HepG2 (cell line): ENCODE measurements around the gene MPP3. TPM values are rescaled to one million over a fixed set of nuclear protein-coding genes. Genes with fewer than 3 reads are reported as not detected.

Source experiments
- CSRNP1 ChIP-seq: sonication (generic); formaldehyde crosslinking; IDR thresholded peaks from 2 replicates; pipeline ENCODE4 v1.8.1; 2023; ENCODE audit warnings: mild to moderate bottlenecking, missing genetic modification reagents
- IKZF1 ChIP-seq: fragments of 450-650 bp; IDR thresholded peaks from 2 replicates; pipeline ENCODE4 v1.7.1; 2016
- KLF13 ChIP-seq: sonication (generic); formaldehyde crosslinking; IDR thresholded peaks from 2 replicates; pipeline ENCODE4 v1.4.0; 2020; ENCODE audit warnings: mild to moderate bottlenecking, missing genetic modification reagents
- KLF15 ChIP-seq: sonication (generic); formaldehyde crosslinking; IDR thresholded peaks from 2 replicates; pipeline ENCODE4 v1.8.1; 2023; ENCODE audit warnings: borderline replicate concordance, mild to moderate bottlenecking, inconsistent platforms, missing genetic modification reagents, mixed read lengths
- NR2C2 ChIP-seq: sonication (generic); formaldehyde crosslinking; IDR thresholded peaks from 2 replicates; pipeline ENCODE4 v1.4.0; 2020; ENCODE audit warnings: missing genetic modification reagents, mild to moderate bottlenecking, moderate library complexity, borderline replicate concordance
- SOX13 ChIP-seq, 3 experiments: fragments of 450-650 bp in 1 of 3; sonication (generic) in 1 of 3; formaldehyde crosslinking in 1 of 3; IDR thresholded peaks in 2 of 3; conservative IDR thresholded peaks in 1 of 3; 2 replicates each; pipeline versions ENCODE4 v1.5.0 to v1.6.1; 2016 to 2020; ENCODE audit warnings: antibody characterized with exemption in 1 of 3, mild to moderate bottlenecking in 1 of 3, missing compliant biosample characterization in 1 of 3, missing genetic modification reagents in 1 of 3, moderate library complexity in 1 of 3
- SP140L ChIP-seq: sonication (generic); formaldehyde crosslinking; IDR thresholded peaks from 2 replicates; pipeline ENCODE4 v1.4.0; 2020; ENCODE audit warnings: missing genetic modification reagents, borderline replicate concordance
- THAP11 ChIP-seq: IDR thresholded peaks from 2 replicates; pipeline ENCODE4 v1.6.1; 2016; ENCODE audit warnings: missing biosample characterization, missing genetic modification reagents
- ZBTB46 ChIP-seq: sonication (generic); formaldehyde crosslinking; IDR thresholded peaks from 2 replicates; pipeline ENCODE4 v1.4.0; 2020; ENCODE audit warnings: mild to moderate bottlenecking, missing genetic modification reagents, borderline replicate concordance
- ZMAT5 ChIP-seq: sonication (generic); formaldehyde crosslinking; IDR thresholded peaks from 2 replicates; pipeline ENCODE4 v1.5.0; 2020; ENCODE audit warnings: mild to moderate bottlenecking, low read depth, missing genetic modification reagents, borderline replicate concordance
- ZNF224 ChIP-seq: sonication (generic); formaldehyde crosslinking; IDR thresholded peaks from 2 replicates; pipeline ENCODE4 v1.5.0; 2020; ENCODE audit warnings: mild to moderate bottlenecking, missing genetic modification reagents
- ZNF343 ChIP-seq: sonication (generic); formaldehyde crosslinking; IDR thresholded peaks from 2 replicates; pipeline ENCODE4 v1.4.0; 2020; ENCODE audit warnings: mild to moderate bottlenecking, missing genetic modification reagents
- ZNF383 ChIP-seq: sonication (generic); formaldehyde crosslinking; IDR thresholded peaks from 2 replicates; pipeline ENCODE4 v1.4.0; 2020; ENCODE audit warnings: missing genetic modification reagents, mild to moderate bottlenecking, borderline replicate concordance
- ZNF569 ChIP-seq: sonication (generic); formaldehyde crosslinking; IDR thresholded peaks from 2 replicates; pipeline ENCODE4 v1.5.0; 2020; ENCODE audit warnings: mild to moderate bottlenecking, missing genetic modification reagents, moderate library complexity, borderline replicate concordance
- ZNF720 ChIP-seq: sonication (generic); formaldehyde crosslinking; IDR thresholded peaks from 2 replicates; pipeline ENCODE4 v1.4.0; 2020; ENCODE audit warnings: missing genetic modification reagents
- ZNF790 ChIP-seq: sonication (generic); formaldehyde crosslinking; IDR thresholded peaks from 2 replicates; pipeline ENCODE4 v1.8.0; 2022; ENCODE audit warnings: missing genetic modification reagents, mild to moderate bottlenecking, borderline replicate concordance
- polyA plus RNA-seq, 8 experiments: library from polyadenylated mRNA; depleted of rRNA in 3 of 8; stranded (reverse) in 7 of 8; unstranded in 1 of 8; fragments of >200 nt; fragmentation: Illumina TruSeq in 4 of 8; extraction: Trizol in 4 of 8; gene quantifications; 2 replicates each; pipeline versions ENCODE4 v1.2.1 to v1.2.3, GENCODE V29; 2011 to 2016; ENCODE audit warnings: low read depth in 4 of 8, missing spikeins in 1 of 8, mixed read lengths in 1 of 8; ENCODE audit not compliant: insufficient read depth in 1 of 8
- total RNA-seq, 5 experiments: library from RNA; depleted of rRNA; stranded (reverse); fragments of >200 nt; fragmentation: Illumina TruSeq; extraction: Trizol; gene quantifications; 2 replicates each; pipeline ENCODE4 v1.2.3, GENCODE V29; 2016; ENCODE audit warnings: low read depth in 1 of 5
- TF ChIP-seq, protein P1 (sequence below): IDR thresholded peaks from 2 replicates; pipeline ENCODE4 v1.6.1; 2012; ENCODE audit warnings: low read length, improper control_type of control experiment
- TF ChIP-seq, protein P2 (sequence below): sonication (generic); formaldehyde crosslinking; IDR thresholded peaks from 2 replicates; pipeline ENCODE4 v1.8.0; 2022; ENCODE audit warnings: missing genetic modification reagents, mild to moderate bottlenecking, borderline replicate concordance

Gene MPP3
- total and polyA plus RNA-seq, 2 of the 13 experiments (the other 11 are each of a cell fraction or from before 2014, with no cell fraction given) = 0.91 to 1.8 TPM

DNA sequence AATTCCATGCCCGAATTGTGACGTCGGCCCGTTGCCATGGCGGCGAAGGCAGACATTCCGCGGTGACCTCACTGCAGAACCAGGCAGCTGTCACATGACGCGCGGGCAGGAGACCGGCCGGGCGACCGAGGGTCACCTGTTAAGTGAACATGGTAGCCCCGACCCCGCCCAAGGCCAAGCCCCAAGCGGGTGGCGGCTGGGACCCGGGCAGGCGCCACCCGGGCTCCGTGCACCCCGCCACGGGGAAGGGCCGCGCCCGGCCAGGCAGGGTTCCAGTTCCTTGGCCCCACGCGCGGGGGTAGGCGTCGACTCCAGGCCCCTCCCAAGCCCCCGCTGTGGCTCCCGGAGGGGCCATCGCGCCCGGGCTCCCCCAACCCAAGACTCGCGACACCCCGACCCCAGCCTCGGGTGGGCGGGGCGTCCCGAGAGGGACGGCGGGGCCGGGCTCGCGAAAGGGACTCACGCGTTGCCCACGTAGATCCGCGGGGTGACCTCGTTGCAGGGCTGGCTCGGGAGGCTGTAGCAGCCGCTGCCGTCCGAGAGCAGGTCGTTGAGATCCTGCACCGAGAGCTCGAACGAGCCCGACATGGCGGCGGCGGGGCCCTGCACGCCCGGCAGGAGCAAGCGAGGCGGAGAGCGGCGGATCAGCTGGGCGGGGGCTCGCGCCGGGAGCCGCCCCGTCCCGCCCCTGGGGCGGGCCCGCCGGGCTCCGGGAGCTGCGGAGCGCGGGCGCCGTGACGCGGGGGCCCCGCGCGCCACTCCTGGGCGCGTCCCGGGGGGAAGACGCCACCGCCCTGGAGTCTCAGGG is 54.4 kb downstream of the MPP3 start, which contains the start of gene DUSP3 (continued):
- no peak for TF ChIP-seq ZNF569 (CRISPR knock-in tag)
- TF ChIP-seq ZNF224 (CRISPR knock-in tag) = peak; percentile 84; the same call in 1 of the 2 replicates
- TF ChIP-seq SP140L (CRISPR knock-in tag) = peak; percentile 49; the same call in 1 of the 2 replicates
- TF ChIP-seq IKZF1 = no peak
- TF ChIP-seq CSRNP1 (CRISPR knock-in tag) = peak; percentile 18; the same call in 1 of the 2 replicates
- peak; percentile 87; the same call in 1 of the 2 replicates for TF ChIP-seq ZNF343
- no peak; the same call in 1 of the 2 replicates for TF ChIP-seq ZMAT5
- TF ChIP-seq, protein P1, sequence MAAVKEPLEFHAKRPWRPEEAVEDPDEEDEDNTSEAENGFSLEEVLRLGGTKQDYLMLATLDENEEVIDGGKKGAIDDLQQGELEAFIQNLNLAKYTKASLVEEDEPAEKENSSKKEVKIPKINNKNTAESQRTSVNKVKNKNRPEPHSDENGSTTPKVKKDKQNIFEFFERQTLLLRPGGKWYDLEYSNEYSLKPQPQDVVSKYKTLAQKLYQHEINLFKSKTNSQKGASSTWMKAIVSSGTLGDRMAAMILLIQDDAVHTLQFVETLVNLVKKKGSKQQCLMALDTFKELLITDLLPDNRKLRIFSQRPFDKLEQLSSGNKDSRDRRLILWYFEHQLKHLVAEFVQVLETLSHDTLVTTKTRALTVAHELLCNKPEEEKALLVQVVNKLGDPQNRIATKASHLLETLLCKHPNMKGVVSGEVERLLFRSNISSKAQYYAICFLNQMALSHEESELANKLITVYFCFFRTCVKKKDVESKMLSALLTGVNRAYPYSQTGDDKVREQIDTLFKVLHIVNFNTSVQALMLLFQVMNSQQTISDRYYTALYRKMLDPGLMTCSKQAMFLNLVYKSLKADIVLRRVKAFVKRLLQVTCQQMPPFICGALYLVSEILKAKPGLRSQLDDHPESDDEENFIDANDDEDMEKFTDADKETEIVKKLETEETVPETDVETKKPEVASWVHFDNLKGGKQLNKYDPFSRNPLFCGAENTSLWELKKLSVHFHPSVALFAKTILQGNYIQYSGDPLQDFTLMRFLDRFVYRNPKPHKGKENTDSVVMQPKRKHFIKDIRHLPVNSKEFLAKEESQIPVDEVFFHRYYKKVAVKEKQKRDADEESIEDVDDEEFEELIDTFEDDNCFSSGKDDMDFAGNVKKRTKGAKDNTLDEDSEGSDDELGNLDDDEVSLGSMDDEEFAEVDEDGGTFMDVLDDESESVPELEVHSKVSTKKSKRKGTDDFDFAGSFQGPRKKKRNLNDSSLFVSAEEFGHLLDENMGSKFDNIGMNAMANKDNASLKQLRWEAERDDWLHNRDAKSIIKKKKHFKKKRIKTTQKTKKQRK = no peak
- peak; percentile 69; the same call in 1 of the 2 replicates for TF ChIP-seq THAP11 (CRISPR knock-in tag)
- no peak; the same call in 1 of the 2 replicates for TF ChIP-seq SOX13 (IDR thresholded peaks at IDR 0.05)
- peak in 1 of 2 experiments; percentile 16; a peak in 2 of 4 replicates for TF ChIP-seq SOX13 (CRISPR knock-in tag; conservative IDR thresholded peaks at IDR 0.05 in 1 of 2, IDR thresholded peaks at IDR 0.05 in 1 of 2)
- no peak; the same call in 1 of the 2 replicates for TF ChIP-seq ZNF720 (CRISPR knock-in tag)
- 0 out of 2 replicates have a peak, but pooled peaks have one; percentile 65 for TF ChIP-seq ZNF383
- TF ChIP-seq KLF13 = peak; percentile 90; the same call in 1 of the 2 replicates
- TF ChIP-seq ZBTB46 (CRISPR knock-in tag) = 0 out of 2 replicates have a peak, but pooled peaks have one; percentile 19
- peak; percentile 44; the same call in 1 of the 2 replicates for TF ChIP-seq KLF15 (CRISPR knock-in tag)
- TF ChIP-seq, protein P2, sequence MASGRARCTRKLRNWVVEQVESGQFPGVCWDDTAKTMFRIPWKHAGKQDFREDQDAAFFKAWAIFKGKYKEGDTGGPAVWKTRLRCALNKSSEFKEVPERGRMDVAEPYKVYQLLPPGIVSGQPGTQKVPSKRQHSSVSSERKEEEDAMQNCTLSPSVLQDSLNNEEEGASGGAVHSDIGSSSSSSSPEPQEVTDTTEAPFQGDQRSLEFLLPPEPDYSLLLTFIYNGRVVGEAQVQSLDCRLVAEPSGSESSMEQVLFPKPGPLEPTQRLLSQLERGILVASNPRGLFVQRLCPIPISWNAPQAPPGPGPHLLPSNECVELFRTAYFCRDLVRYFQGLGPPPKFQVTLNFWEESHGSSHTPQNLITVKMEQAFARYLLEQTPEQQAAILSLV (CRISPR knock-in tag) = peak; percentile 82; the same call in 1 of the 2 replicates
- peak; percentile 86 for TF ChIP-seq NR2C2
- peak; percentile 85; the same call in 1 of the 2 replicates for TF ChIP-seq ZNF790 (CRISPR knock-in tag)
